Body of pancreas (tissue), 4 donors: Measurements from ENCODE around the gene CRTAC1. TPM values are rescaled to one million over a fixed set of nuclear protein-coding genes. Genes with fewer than 3 reads are reported as not detected.

Source experiments
- ATAC-seq: fragments of 150-250 bp; one replicate; pipeline ENCODE4 v1.9.1; 2016
- DNase-seq, 4 donors: peaks; one replicate each; pipeline ENCODE4 v3.0.0-alpha.2; 2019
- H3K27ac ChIP-seq, 4 donors: fragments of 200-600 bp; sonication (generic); 1 replicate in 3 of 4; 2 replicates in 1 of 4; pipeline versions ENCODE4 v1.5.1 to v1.6.1; 2016 to 2019; ENCODE audit warnings: mild to moderate bottlenecking in 1 of 4, mixed read lengths in 1 of 4, moderate library complexity in 1 of 4
- H3K27me3 ChIP-seq, 2 donors: fragments of 200-600 bp; sonication (generic); one replicate each; pipeline ENCODE4 v1.6.0; 2016; ENCODE audit warnings: mild to moderate bottlenecking in 1 of 2
- H3K36me3 ChIP-seq, 2 donors: fragments of 200-600 bp; sonication (generic); replicated peaks in 1 of 2; 2 replicates each; pipeline ENCODE4 v1.5.1; 2016; ENCODE audit warnings: low read depth in 2 of 2; ENCODE audit not compliant: insufficient read depth in 1 of 2
- H3K4me1 ChIP-seq: fragments of 200-600 bp; sonication (generic); one replicate; pipeline ENCODE4 v1.6.0; 2016
- H3K4me3 ChIP-seq, 2 donors: fragments of 200-600 bp; sonication (generic); 1 replicate in 1 of 2; 2 replicates in 1 of 2; pipeline ENCODE4 v1.5.1; 2016 to 2019
- H3K9me3 ChIP-seq, 3 donors: fragments of 200-600 bp; sonication (generic); 1 replicate in 2 of 3; 2 replicates in 1 of 3; pipeline ENCODE4 v1.5.1; 2016
- CTCF ChIP-seq, 7 experiments: fragments of 450-650 bp in 4 of 7; fragments of 200-600 bp in 3 of 7; sonication (generic) in 3 of 7; IDR thresholded peaks; one replicate each; pipeline ENCODE4 v1.5.1; 2016 to 2019; ENCODE audit warnings: antibody characterized with exemption in 7 of 7
- POLR2A ChIP-seq, 3 donors: fragments of 450-650 bp; IDR thresholded peaks; one replicate each; pipeline ENCODE4 v1.6.1; 2016; ENCODE audit warnings: antibody characterized with exemption in 3 of 3, mild to moderate bottlenecking in 2 of 3
- WGBS, 2 donors: methylation state at CpG; one replicate each; pipeline ENCODE4 v1.1.5; 2017; 5-methylcytosine and 5-hydroxymethylcytosine counted together
- intact Hi-C: fragments of 100-400 bp; cut with DNase I; formaldehyde crosslinking; loops from one replicate; pipeline ENCODE4 v1.15.1; 2023
- total RNA-seq, 2 donors: library from RNA; depleted of rRNA; stranded (reverse); fragments of >200 nt; gene quantifications; one replicate each; pipeline ENCODE4 v1.1.0, GENCODE V29; 2016

The CRTAC1 gene
- total RNA-seq, 2 donors from 2014 or later = 0.52 TPM; not detected in 1

DNA sequence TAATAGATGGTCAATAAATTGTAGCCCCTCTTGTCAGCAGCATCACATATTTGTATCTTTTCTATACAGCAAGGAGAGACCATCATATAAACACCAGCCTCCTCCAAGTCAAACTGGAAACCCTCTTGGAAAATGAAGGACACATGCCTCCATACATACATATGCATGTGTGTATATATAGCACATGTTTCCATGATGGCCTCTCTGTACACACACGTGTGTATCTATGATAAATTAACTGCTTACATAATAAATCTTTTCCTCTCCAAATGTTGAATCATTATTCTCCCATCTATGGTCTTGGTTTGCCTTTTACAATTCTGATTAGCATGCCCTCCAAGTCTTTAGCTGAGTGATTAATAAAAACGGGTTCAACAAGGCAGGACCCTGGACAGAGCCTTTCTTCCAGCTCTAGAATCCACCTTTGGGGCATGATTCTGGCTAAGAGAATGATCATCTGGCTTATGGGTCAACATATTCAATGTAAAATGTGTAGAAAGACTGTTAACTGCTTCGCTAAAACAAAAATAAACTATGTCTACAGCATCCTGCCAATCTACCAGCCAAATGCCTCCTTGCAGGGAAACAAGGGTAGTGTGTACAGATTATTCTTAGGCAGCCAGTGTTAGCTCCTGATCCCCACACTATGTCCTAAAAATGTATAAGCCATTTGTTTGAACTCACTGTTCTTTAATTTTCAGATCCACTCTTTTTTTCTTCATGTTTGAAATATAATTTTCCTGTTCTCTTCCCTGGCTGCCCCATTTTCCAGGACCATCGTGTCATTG is 70.0 kb downstream of the CRTAC1 start:
- no peak for ATAC-seq
- Histone ChIP-seq H3K4me1 (no peaks in the 10 kb centered on the region), H3K27ac (no peak overlapping the region), H3K4me3 (no peak overlapping the region), H3K36me3 (no peaks in the 10 kb centered on the region), H3K9me3 (no peaks in the 10 kb centered on the region), H3K27me3 (no peaks in the 10 kb centered on the region)
- DNase-seq = no peak
- intact Hi-C loops = no loop called here
- 43 to 50% methylated on average over 4 of the region's 4 CpGs for WGBS, 2 donors
- TF ChIP-seq POLR2A (IDR thresholded peaks at IDR 0.05) (no peak), CTCF (IDR thresholded peaks at IDR 0.05) (no peak)

DNA sequence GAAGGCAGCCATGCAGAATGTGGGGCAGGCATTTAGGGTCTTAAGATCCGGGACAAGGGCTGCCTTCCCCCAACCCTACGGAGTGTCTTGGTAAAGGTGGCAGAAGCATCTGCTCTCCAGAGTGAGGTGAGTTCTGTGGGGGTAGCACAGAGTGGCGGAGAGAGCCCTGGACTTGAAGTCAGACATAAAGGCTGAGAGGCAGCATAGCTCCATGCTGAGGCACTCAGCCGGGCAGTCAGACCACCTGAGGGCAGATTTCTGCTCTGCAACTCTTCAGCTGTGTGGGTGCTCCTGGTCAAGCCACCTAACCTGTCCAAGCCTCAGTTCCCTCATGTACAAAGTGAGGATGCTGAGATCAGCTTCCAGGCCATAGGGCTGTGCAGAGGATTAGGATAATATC is 81.0 kb downstream of the CRTAC1 start:
- H3K27me3 ChIP-seq = no peaks in the 10 kb centered on the region
- DNase-seq (no peak), ATAC-seq (no peak)
- H3K4me1 ChIP-seq = peaks cover 4% of the 10 kb centered on the region
- H3K4me3 ChIP-seq = no peak overlapping the region
- TF ChIP-seq CTCF (IDR thresholded peaks at IDR 0.05) = no peak
- TF ChIP-seq POLR2A (IDR thresholded peaks at IDR 0.05) = no peak
- intact Hi-C loops = no loop called here
- H3K36me3 ChIP-seq = no peaks in the 10 kb centered on the region
- peaks cover 0 to 6% (median 0%) of the 10 kb centered on the region in 3 donors for H3K9me3 ChIP-seq
- 59 to 74% methylated on average over 3 to 4 of the region's 4 CpGs for WGBS, 2 donors
- no peak overlapping the region for H3K27ac ChIP-seq

GRCh38 chr10:97948822-97949221 is 81.6 kb downstream of the CRTAC1 start:
- Histone ChIP-seq H3K9me3 (peaks cover 0 to 6% (median 0%) of the 10 kb centered on the region in 3 donors), H3K27me3 (no peaks in the 10 kb centered on the region), H3K27ac (no peak overlapping the region), H3K4me3 (no peak overlapping the region), H3K4me1 (peaks cover 4% of the 10 kb centered on the region), H3K36me3 (no peaks in the 10 kb centered on the region)
- DNase-seq = no peak
- TF ChIP-seq POLR2A (IDR thresholded peaks at IDR 0.05) = no peak
- no peak for TF ChIP-seq CTCF (IDR thresholded peaks at IDR 0.05)
- no peak for ATAC-seq
- 76 to 79% methylated on average over 4 of the region's 4 CpGs for WGBS, 2 donors
- intact Hi-C loops = no loop called here

DNA sequence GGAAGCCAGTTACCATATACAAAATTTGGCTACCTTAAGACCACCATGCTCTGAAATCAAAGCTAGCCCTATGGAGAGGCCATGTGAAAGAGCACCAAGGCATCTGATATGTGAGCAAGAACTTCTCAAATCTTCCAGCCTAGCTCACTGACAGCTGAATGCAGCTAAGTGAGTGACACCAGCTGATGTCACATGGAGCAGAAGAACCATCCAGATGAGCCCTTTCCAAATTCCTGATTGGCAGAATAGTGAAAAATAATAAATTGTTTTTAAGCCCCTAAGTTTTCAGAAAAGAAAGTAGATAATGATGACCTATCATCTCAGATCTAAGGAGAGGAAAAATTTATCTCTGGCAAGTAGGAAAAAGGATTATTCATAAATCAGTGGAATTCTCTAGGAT is 85.6 kb downstream of the CRTAC1 start:
- H3K4me3 ChIP-seq = no peak overlapping the region
- no peak for DNase-seq
- intact Hi-C loops = no loop called here
- no peak for ATAC-seq
- no peak for TF ChIP-seq POLR2A (IDR thresholded peaks at IDR 0.05)
- TF ChIP-seq CTCF (IDR thresholded peaks at IDR 0.05) = no peak
- H3K36me3 ChIP-seq = no peaks in the 10 kb centered on the region
- H3K4me1 ChIP-seq = no peaks in the 10 kb centered on the region
- H3K27ac ChIP-seq = no peak overlapping the region
- no peaks in the 10 kb centered on the region for H3K27me3 ChIP-seq
- H3K9me3 ChIP-seq = peaks cover 0 to 6% (median 0%) of the 10 kb centered on the region in 3 donors

- Histone ChIP-seq H3K27ac (no peak overlapping the region), H3K4me1 (no peaks in the 10 kb centered on the region), H3K4me3 (no peak overlapping the region), H3K27me3 (no peaks in the 10 kb centered on the region), H3K36me3 (no peaks in the 10 kb centered on the region), H3K9me3 (peaks cover 0 to 6% (median 0%) of the 10 kb centered on the region in 3 donors)
- 55 to 58% methylated on average over 2 of the region's 2 CpGs for WGBS, 2 donors
- no peak for ATAC-seq
- no peak for DNase-seq
- TF ChIP-seq CTCF (IDR thresholded peaks at IDR 0.05) (no peak), POLR2A (IDR thresholded peaks at IDR 0.05) (no peak)
- intact Hi-C loops = no loop called here
These were observed 87.1 kb downstream of the CRTAC1 start for GRCh38 chr10:97943294-97943693.
